IPS-15b (cell line): Measurements from ENCODE around the gene SGCD.

Experiments
- H3K27me3 ChIP-seq: one replicate; pipeline ENCODE4 v1.6.1; 2013; ENCODE audit warnings: low read length; ENCODE audit not compliant: control insufficient read depth, insufficient read depth
- H3K36me3 ChIP-seq: one replicate; pipeline ENCODE4 v1.6.1; 2013; ENCODE audit warnings: low read length; ENCODE audit not compliant: control insufficient read depth, insufficient read depth
- H3K4me1 ChIP-seq: one replicate; pipeline ENCODE4 v1.6.1; 2013; ENCODE audit warnings: mild to moderate bottlenecking, low read length; ENCODE audit not compliant: control insufficient read depth, insufficient read depth
- H3K4me3 ChIP-seq: one replicate; pipeline ENCODE4 v1.5.1; 2013; ENCODE audit warnings: low read depth, low read length
- H3K9ac ChIP-seq: one replicate; pipeline ENCODE4 v1.6.1; 2013; ENCODE audit warnings: low read depth, mild to moderate bottlenecking, low read length
- H3K9me3 ChIP-seq: one replicate; pipeline ENCODE4 v1.6.1; 2013; ENCODE audit warnings: mild to moderate bottlenecking, low read length; ENCODE audit not compliant: control insufficient read depth, insufficient read depth

Gene SGCD

DNA sequence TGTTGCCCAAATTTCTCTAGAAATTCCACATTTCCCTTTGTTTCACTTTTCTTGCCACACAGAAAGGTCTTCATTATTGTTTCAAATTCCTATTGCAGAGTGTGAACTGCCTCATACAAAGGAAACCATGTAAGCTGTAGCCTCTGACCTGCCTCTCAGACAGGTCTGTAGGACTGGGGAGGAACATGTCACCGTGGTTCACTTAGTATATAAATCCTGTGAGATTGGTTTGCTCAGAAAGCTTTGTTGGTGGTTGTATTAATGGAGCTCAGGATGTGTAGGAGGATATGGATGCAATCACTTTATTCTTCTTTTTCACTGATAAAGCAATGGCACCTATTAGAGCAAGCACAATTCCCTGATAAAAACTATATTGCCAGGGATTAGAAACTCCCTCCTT is 4.2 kb downstream of the SGCD start:
- H3K4me1 ChIP-seq, result no peaks in the 10 kb centered on the region
- H3K27me3 ChIP-seq, result no peaks in the 10 kb centered on the region
- no peak overlapping the region for H3K4me3 ChIP-seq
- H3K36me3 ChIP-seq, result no peaks in the 10 kb centered on the region
- no peaks in the 10 kb centered on the region for H3K9me3 ChIP-seq
- no peak overlapping the region for H3K9ac ChIP-seq

- Histone ChIP-seq H3K4me3 (no peak overlapping the region), H3K27me3 (no peaks in the 10 kb centered on the region), H3K9me3 (no peaks in the 10 kb centered on the region), H3K4me1 (no peaks in the 10 kb centered on the region), H3K9ac (no peak overlapping the region), H3K36me3 (no peaks in the 10 kb centered on the region)
Measured at GRCh38 chr5:156331845-156332244, 4.9 kb downstream of the SGCD start.

GRCh38 chr5:156332245-156332644 is 5.3 kb downstream of the SGCD start:
- no peaks in the 10 kb centered on the region for H3K27me3 ChIP-seq
- H3K4me1 ChIP-seq, result no peaks in the 10 kb centered on the region
- H3K36me3 ChIP-seq, result no peaks in the 10 kb centered on the region
- H3K9me3 ChIP-seq, result no peaks in the 10 kb centered on the region
- no peak overlapping the region for H3K9ac ChIP-seq
- no peak overlapping the region for H3K4me3 ChIP-seq

DNA sequence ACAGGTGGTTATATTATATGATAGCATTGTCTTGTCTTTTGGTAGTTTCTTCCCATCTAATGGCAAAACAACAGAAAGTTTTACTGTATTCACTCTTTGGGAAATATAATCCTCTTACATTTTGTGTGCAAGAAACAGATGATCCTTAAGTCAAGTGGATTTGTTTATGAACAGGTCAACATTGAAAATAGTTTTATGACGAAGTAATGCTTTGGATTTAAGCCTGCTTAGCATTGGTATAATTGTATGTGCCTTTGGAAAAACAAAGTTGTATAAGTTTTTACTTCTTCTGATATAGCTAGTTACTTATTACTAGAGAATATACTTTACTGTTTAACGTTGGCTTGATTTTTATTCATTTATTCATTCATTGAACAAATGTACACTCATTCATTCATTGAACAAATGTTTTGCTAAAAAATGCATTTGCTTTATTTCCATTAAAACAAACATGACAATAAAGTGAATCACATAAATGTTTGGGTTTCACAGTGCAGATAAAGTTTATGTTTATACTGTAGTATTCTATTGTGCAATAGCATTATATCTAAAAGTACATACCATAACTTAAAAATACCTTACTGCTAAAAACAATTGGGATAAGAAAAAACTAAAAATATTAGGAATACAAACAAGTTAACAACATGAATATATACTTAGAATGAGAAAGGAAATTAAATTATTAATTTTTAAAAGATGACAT is 12.3 kb downstream of the SGCD start:
- no peaks in the 10 kb centered on the region for H3K4me1 ChIP-seq
- H3K9ac ChIP-seq, result no peak overlapping the region
- no peaks in the 10 kb centered on the region for H3K9me3 ChIP-seq
- no peaks in the 10 kb centered on the region for H3K27me3 ChIP-seq
- H3K36me3 ChIP-seq, result no peaks in the 10 kb centered on the region
- no peak overlapping the region for H3K4me3 ChIP-seq

DNA sequence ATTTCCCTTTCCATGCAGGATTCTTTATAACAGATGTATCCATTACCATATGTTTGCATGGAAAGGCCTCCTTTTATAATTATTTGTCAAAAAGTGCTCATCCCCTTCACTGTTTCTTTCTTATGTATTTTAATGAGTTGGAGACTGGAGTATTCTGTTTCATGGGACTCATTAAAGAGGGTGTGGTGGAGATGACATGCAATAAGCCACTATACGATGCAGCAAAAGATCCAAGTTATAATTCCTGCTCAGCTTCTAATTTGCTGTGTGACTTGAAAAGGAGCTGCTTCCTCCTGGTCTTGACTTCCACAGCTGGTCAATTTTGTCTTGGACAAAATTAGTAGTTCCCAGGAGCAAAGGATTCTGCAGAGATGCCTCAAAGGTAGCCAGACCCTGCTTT is 13.9 kb downstream of the SGCD start:
- H3K4me1 ChIP-seq, result no peaks in the 10 kb centered on the region
- H3K27me3 ChIP-seq, result no peaks in the 10 kb centered on the region
- H3K9ac ChIP-seq, result no peak overlapping the region
- H3K4me3 ChIP-seq, result no peak overlapping the region
- no peaks in the 10 kb centered on the region for H3K36me3 ChIP-seq
- no peaks in the 10 kb centered on the region for H3K9me3 ChIP-seq

DNA sequence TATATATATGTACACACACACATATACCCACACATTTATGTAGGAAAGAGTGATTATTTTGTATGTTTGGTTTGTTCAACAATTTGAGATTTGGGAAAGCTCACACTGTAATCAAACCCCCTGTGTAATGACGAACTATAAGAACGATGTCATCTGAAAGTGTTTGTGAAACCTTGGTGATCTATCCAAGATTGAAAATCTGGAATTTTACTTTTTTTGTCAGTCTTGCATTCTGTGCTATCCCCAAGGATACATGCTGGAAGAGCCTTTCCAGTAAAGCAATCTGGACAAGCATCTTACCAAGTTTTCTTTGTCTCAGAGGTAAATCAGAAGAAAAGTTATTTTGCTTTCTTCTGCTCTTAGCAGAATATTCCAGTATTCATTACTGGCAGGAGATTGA is 23.3 kb downstream of the SGCD start:
- no peaks in the 10 kb centered on the region for H3K9me3 ChIP-seq
- H3K27me3 ChIP-seq, result no peaks in the 10 kb centered on the region
- no peaks in the 10 kb centered on the region for H3K4me1 ChIP-seq
- no peaks in the 10 kb centered on the region for H3K36me3 ChIP-seq
- H3K4me3 ChIP-seq, result no peak overlapping the region
- no peak overlapping the region for H3K9ac ChIP-seq

GRCh38 chr5:156351423-156351822 is 24.5 kb downstream of the SGCD start:
- no peaks in the 10 kb centered on the region for H3K27me3 ChIP-seq
- no peak overlapping the region for H3K4me3 ChIP-seq
- H3K4me1 ChIP-seq, result no peaks in the 10 kb centered on the region

GRCh38 chr5:156354571-156354970 is 27.6 kb downstream of the SGCD start:
- Histone ChIP-seq H3K4me1 (no peaks in the 10 kb centered on the region), H3K9ac (no peak overlapping the region), H3K36me3 (no peaks in the 10 kb centered on the region), H3K9me3 (no peaks in the 10 kb centered on the region), H3K4me3 (no peak overlapping the region), H3K27me3 (no peaks in the 10 kb centered on the region)

More at GRCh38 chr5:156351423-156351822, 24.5 kb downstream of the SGCD start:
- H3K9ac ChIP-seq, result no peak overlapping the region
- H3K36me3 ChIP-seq, result no peaks in the 10 kb centered on the region
- no peaks in the 10 kb centered on the region for H3K9me3 ChIP-seq

GRCh38 chr5:156356238-156356637 is 29.3 kb downstream of the SGCD start:
- Histone ChIP-seq H3K4me1 (no peaks in the 10 kb centered on the region), H3K9me3 (no peaks in the 10 kb centered on the region), H3K36me3 (no peaks in the 10 kb centered on the region), H3K9ac (no peak overlapping the region), H3K27me3 (no peaks in the 10 kb centered on the region), H3K4me3 (no peak overlapping the region)

- Histone ChIP-seq H3K36me3 (no peaks in the 10 kb centered on the region), H3K4me1 (no peaks in the 10 kb centered on the region), H3K27me3 (no peaks in the 10 kb centered on the region), H3K9me3 (no peaks in the 10 kb centered on the region), H3K4me3 (no peak overlapping the region), H3K9ac (no peak overlapping the region)
Measured at GRCh38 chr5:156359476-156359875, 32.5 kb downstream of the SGCD start.

DNA sequence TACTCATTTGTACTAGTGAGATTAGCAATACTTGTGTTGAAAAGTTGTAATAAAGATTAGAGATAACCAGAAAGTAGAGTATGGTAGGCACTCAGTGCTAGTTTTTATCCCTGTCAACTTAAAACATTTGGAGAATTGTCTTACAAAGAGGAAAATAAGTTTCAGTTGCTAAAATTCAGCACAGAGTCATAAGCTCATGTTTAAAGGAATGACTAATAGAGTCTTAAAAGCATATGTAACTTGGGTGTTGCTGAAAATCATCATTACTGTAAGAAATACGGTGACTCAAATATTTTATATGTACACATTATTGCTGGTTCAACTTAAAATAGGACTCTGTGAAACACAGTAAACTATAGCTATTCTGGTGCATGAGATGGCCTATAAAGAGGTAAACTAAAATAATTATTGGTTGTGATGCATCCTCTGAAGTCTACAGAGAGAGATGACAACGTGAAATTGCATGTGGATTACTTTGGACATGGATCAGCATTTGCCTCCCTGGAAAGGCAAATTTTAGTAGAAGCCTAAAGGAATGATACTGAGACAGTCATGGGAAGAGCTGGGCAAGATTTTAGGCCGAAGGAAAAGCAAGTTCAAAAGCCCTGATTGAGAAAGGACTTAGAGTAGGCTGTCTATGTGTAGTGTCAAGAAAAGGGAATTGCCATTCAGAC is 34.6 kb downstream of the SGCD start:
- Histone ChIP-seq H3K4me1 (no peaks in the 10 kb centered on the region), H3K4me3 (no peak overlapping the region), H3K9me3 (no peaks in the 10 kb centered on the region), H3K9ac (no peak overlapping the region), H3K27me3 (no peaks in the 10 kb centered on the region), H3K36me3 (no peaks in the 10 kb centered on the region)

- no peaks in the 10 kb centered on the region for H3K9me3 ChIP-seq
- H3K4me1 ChIP-seq, result no peaks in the 10 kb centered on the region
- H3K4me3 ChIP-seq, result no peak overlapping the region
- no peaks in the 10 kb centered on the region for H3K36me3 ChIP-seq
- no peak overlapping the region for H3K9ac ChIP-seq
- no peaks in the 10 kb centered on the region for H3K27me3 ChIP-seq
Measured at GRCh38 chr5:156363861-156364260, 36.9 kb downstream of the SGCD start.
